IMR-90 (cell line): ENCODE results near the gene PDE4B.

Source experiments
- BHLHE40 ChIP-seq: fragments of 150-350 bp; IDR thresholded peaks from 2 replicates; pipeline ENCODE4 v1.6.1; 2016; ENCODE audit warnings: mild to moderate bottlenecking, low read depth, low read length
- CEBPB ChIP-seq: IDR thresholded peaks from 2 replicates; pipeline ENCODE4 v1.6.1; 2012; ENCODE audit warnings: low read depth, low read length, improper control_type of control experiment
- CHD1 ChIP-seq: IDR thresholded peaks from 2 replicates; pipeline ENCODE4 v1.6.1; 2012; ENCODE audit warnings: low read depth, low read length, improper control_type of control experiment
- FOS ChIP-seq: fragments of 150-350 bp; IDR thresholded peaks from 2 replicates; pipeline ENCODE4 v1.6.1; 2016; ENCODE audit warnings: low read depth, low read length
- MAZ ChIP-seq: IDR thresholded peaks from 2 replicates; pipeline ENCODE4 v1.6.1; 2012; ENCODE audit warnings: low read depth, mild to moderate bottlenecking, low read length, improper control_type of control experiment, moderate library complexity, borderline replicate concordance
- MXI1 ChIP-seq: IDR thresholded peaks from 2 replicates; pipeline ENCODE4 v1.6.1; 2012; ENCODE audit warnings: low read depth, mild to moderate bottlenecking, low read length, moderate library complexity, borderline replicate concordance
- NFE2L2 ChIP-seq: fragments of 150-350 bp; IDR thresholded peaks from 2 replicates; pipeline ENCODE4 v1.6.1; 2016; ENCODE audit warnings: low read depth, mild to moderate bottlenecking, low read length
- POLR2A ChIP-seq: IDR thresholded peaks from 2 replicates; pipeline ENCODE4 v1.6.1; 2012; ENCODE audit warnings: mild to moderate bottlenecking, low read depth, low read length
- RCOR1 ChIP-seq: IDR thresholded peaks from 2 replicates; pipeline ENCODE4 v1.6.1; 2012; ENCODE audit warnings: mild to moderate bottlenecking, low read length, improper control_type of control experiment; ENCODE audit not compliant: insufficient replicate concordance
- RFX5 ChIP-seq: IDR thresholded peaks from 2 replicates; pipeline ENCODE4 v1.8.0; 2012; ENCODE audit warnings: low read depth, mild to moderate bottlenecking, low read length, moderate library complexity
- USF2 ChIP-seq: fragments of 150-350 bp; IDR thresholded peaks from 2 replicates; pipeline ENCODE4 v1.6.1; 2017; ENCODE audit warnings: mild to moderate bottlenecking, antibody characterized with exemption, low read length, low read depth
- TF ChIP-seq, protein P1 (sequence below): conservative IDR thresholded peaks from 2 replicates; pipeline ENCODE4 v1.5.1; 2012; ENCODE audit warnings: mild to moderate bottlenecking, low read depth, low read length, improper control_type of control experiment
- TF ChIP-seq, protein P2 (sequence below): fragments of 150-350 bp; IDR thresholded peaks from 2 replicates; pipeline ENCODE4 v1.6.1; 2016; ENCODE audit warnings: low read depth, mild to moderate bottlenecking, low read length, moderate library complexity, borderline replicate concordance

DNA sequence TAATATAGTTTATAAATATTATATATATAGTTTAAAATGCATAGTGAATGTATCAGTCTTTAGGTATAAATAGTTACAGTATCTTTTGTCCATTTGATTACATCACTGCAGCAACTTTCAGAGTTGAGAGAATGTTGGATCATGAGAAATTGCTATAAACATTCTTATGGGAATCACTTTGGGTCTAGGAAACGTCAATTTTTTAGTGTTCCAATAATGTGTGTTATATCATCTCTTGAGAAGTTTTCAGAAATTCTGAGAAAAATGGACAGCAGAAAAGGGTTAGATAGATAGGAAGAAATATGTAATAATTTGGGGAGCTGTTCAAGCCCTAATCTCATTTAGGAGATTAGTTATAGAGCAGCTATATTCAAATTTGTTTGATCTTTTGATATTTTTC lies 556.1 kb downstream of the PDE4B start:
- TF ChIP-seq RCOR1 = no peak
- no peak for TF ChIP-seq CEBPB
- TF ChIP-seq RFX5 = no peak
- TF ChIP-seq, protein P1, sequence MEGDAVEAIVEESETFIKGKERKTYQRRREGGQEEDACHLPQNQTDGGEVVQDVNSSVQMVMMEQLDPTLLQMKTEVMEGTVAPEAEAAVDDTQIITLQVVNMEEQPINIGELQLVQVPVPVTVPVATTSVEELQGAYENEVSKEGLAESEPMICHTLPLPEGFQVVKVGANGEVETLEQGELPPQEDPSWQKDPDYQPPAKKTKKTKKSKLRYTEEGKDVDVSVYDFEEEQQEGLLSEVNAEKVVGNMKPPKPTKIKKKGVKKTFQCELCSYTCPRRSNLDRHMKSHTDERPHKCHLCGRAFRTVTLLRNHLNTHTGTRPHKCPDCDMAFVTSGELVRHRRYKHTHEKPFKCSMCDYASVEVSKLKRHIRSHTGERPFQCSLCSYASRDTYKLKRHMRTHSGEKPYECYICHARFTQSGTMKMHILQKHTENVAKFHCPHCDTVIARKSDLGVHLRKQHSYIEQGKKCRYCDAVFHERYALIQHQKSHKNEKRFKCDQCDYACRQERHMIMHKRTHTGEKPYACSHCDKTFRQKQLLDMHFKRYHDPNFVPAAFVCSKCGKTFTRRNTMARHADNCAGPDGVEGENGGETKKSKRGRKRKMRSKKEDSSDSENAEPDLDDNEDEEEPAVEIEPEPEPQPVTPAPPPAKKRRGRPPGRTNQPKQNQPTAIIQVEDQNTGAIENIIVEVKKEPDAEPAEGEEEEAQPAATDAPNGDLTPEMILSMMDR = no peak
- TF ChIP-seq POLR2A = no peak
- TF ChIP-seq USF2 = no peak
- TF ChIP-seq MAZ = no peak
- no peak for TF ChIP-seq BHLHE40
- no peak for TF ChIP-seq FOS
- TF ChIP-seq NFE2L2 = no peak
- no peak for TF ChIP-seq MXI1
- no peak for TF ChIP-seq CHD1
- TF ChIP-seq, protein P2, sequence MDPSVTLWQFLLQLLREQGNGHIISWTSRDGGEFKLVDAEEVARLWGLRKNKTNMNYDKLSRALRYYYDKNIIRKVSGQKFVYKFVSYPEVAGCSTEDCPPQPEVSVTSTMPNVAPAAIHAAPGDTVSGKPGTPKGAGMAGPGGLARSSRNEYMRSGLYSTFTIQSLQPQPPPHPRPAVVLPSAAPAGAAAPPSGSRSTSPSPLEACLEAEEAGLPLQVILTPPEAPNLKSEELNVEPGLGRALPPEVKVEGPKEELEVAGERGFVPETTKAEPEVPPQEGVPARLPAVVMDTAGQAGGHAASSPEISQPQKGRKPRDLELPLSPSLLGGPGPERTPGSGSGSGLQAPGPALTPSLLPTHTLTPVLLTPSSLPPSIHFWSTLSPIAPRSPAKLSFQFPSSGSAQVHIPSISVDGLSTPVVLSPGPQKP = no peak
